NCI-H69 (cell line): ENCODE results near the gene OVOL2.

Source experiments
- DNase-seq: peaks from one replicate; lab custom pipeline; 2025; lab: John Stamatoyannopoulos, UW

OVOL2 gene

GRCh38 chr20:18011951-18012645 lies 45.6 kb downstream of the OVOL2 start:
- no peak for DNase-seq

- DNase-seq: no peak
These were observed 46.2 kb downstream of the OVOL2 start for GRCh38 chr20:18011482-18011881.

GRCh38 chr20:18009116-18009515 lies 48.6 kb downstream of the OVOL2 start:
- no peak for DNase-seq

- no peak for DNase-seq
These were observed 50.0 kb downstream of the OVOL2 start for GRCh38 chr20:18007534-18008292.

GRCh38 chr20:18006684-18007083 lies 51.0 kb downstream of the OVOL2 start:
- DNase-seq: no peak

- DNase-seq: no peak
These were observed 51.7 kb downstream of the OVOL2 start for GRCh38 chr20:18005990-18006364.

GRCh38 chr20:18005170-18005989 lies 52.3 kb downstream of the OVOL2 start:
- DNase-seq: peak; percentile 76

GRCh38 chr20:18004384-18005031 lies 53.2 kb downstream of the OVOL2 start:
- peak; percentile 19 for DNase-seq

GRCh38 chr20:18003897-18004296 lies 53.8 kb downstream of the OVOL2 start:
- peak; percentile 29 for DNase-seq

GRCh38 chr20:18001131-18001921 lies 56.4 kb downstream of the OVOL2 start:
- no peak for DNase-seq

- DNase-seq: no peak
These were observed 58.1 kb downstream of the OVOL2 start for GRCh38 chr20:17999566-17999965.

GRCh38 chr20:17998446-17998845 lies 59.3 kb downstream of the OVOL2 start:
- DNase-seq: no peak

GRCh38 chr20:17995967-17996819 lies 61.5 kb downstream of the OVOL2 start:
- DNase-seq: peak; percentile 74

- DNase-seq: peak; percentile 64
These were observed 64.2 kb downstream of the OVOL2 start for GRCh38 chr20:17993546-17993945.

- peak; percentile 94 for DNase-seq
These were observed 64.7 kb downstream of the OVOL2 start for GRCh38 chr20:17992847-17993513.

- DNase-seq: no peak
These were observed 65.5 kb downstream of the OVOL2 start for GRCh38 chr20:17992224-17992637.

GRCh38 chr20:17990278-17990972 lies 67.3 kb downstream of the OVOL2 start:
- DNase-seq: no peak

GRCh38 chr20:17987988-17988387 lies 69.7 kb downstream of the OVOL2 start:
- DNase-seq: no peak

GRCh38 chr20:17985388-17986018 lies 72.2 kb downstream of the OVOL2 start:
- no peak for DNase-seq
